Uterus (tissue), 2 donors: ENCODE measurements around the gene ARF5.

ENCODE experiments used
- CTCF ChIP-seq, 4 experiments: fragments of 200-600 bp in 2 of 4; fragments of 450-650 bp in 2 of 4; sonication (generic) in 2 of 4; IDR thresholded peaks; one replicate each; pipeline ENCODE4 v1.5.1; 2016 to 2019; ENCODE audit warnings: antibody characterized with exemption in 4 of 4, mild to moderate bottlenecking in 2 of 4, moderate library complexity in 1 of 4
- POLR2A ChIP-seq, 2 donors: fragments of 450-650 bp; IDR thresholded peaks; one replicate each; pipeline ENCODE4 v1.6.1; 2016; ENCODE audit warnings: antibody characterized with exemption in 2 of 2, mild to moderate bottlenecking in 1 of 2, moderate library complexity in 1 of 2

DNA sequence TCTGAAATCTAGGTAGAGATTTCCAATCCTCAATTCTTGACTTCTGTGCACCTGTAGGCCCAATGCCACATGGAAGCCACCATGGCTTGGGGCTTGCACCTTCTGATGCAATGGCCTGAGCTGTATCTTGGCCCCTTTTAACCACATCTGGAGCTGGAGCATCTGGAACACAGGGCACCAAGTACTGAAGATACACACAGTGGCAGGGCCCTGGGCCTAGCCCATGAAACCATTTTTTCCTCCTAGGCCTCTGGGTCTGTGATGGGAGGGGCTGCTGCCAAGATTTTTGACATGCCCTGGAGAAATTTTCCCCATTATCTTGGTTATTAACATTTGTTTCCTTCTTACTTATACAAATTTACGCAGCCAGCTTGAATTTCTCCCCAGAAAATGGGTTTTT is 41.9 kb upstream of the ARF5 start:
- no peak for TF ChIP-seq CTCF (IDR thresholded peaks at IDR 0.05)
- TF ChIP-seq POLR2A (IDR thresholded peaks at IDR 0.05), result no peak
